HG02938 (cell line): ENCODE data around the gene DGKH.
"Not testable (repeated sequence)": the region's sequence is repeated elsewhere in the genome, so short reads cannot be mapped to it uniquely, and the experiment has no call there.

ENCODE experiments used
- ATAC-seq: cut with Tn5 transposase; IDR thresholded peaks from one replicate; pipeline ENCODE4 v1.9.1; 2021; ENCODE audit warnings: mild to moderate bottlenecking, moderate library complexity; ENCODE audit not compliant: unreplicated experiment

The DGKH gene

GRCh38 chr13:42163338-42163737 is 114.9 kb downstream of the DGKH start:
- ATAC-seq: not testable (repeated sequence)

GRCh38 chr13:42163910-42164309 is 115.5 kb downstream of the DGKH start:
- not testable (repeated sequence) for ATAC-seq

GRCh38 chr13:42164557-42165125 is 116.2 kb downstream of the DGKH start:
- ATAC-seq: no peak

- ATAC-seq: no peak
Measured at GRCh38 chr13:42168496-42168895, 120.0 kb downstream of the DGKH start.

GRCh38 chr13:42170029-42170428 is 121.6 kb downstream of the DGKH start:
- no peak for ATAC-seq

GRCh38 chr13:42173789-42174343 is 125.4 kb downstream of the DGKH start:
- ATAC-seq: no peak

GRCh38 chr13:42174344-42175162 is 126.1 kb downstream of the DGKH start:
- no peak for ATAC-seq

- ATAC-seq: no peak
Measured at GRCh38 chr13:42176294-42176693, 127.8 kb downstream of the DGKH start.

GRCh38 chr13:42177189-42177588 is 128.7 kb downstream of the DGKH start:
- ATAC-seq: no peak

GRCh38 chr13:42181381-42181953 is 133.0 kb downstream of the DGKH start:
- ATAC-seq: no peak

GRCh38 chr13:42189061-42189460 is 140.6 kb downstream of the DGKH start:
- ATAC-seq: no peak

GRCh38 chr13:42190529-42190928 is 142.1 kb downstream of the DGKH start:
- no peak for ATAC-seq

GRCh38 chr13:42211704-42212464 is 163.4 kb downstream of the DGKH start:
- no peak for ATAC-seq

- ATAC-seq: no peak
Measured at GRCh38 chr13:42214446-42214845, 166.0 kb downstream of the DGKH start.

- no peak for ATAC-seq
Measured at GRCh38 chr13:42215578-42216421, 167.4 kb downstream of the DGKH start.

- ATAC-seq: no peak
Measured at GRCh38 chr13:42216422-42216735, 167.9 kb downstream of the DGKH start.

GRCh38 chr13:42218576-42218975 is 170.1 kb downstream of the DGKH start:
- no peak for ATAC-seq

- no peak for ATAC-seq
Measured at GRCh38 chr13:42219051-42219450, 170.6 kb downstream of the DGKH start.

- no peak for ATAC-seq
Measured at GRCh38 chr13:42219876-42220275, 171.4 kb downstream of the DGKH start.

- ATAC-seq: no peak
Measured at GRCh38 chr13:42221121-42221765, 172.8 kb downstream of the DGKH start.
